Fibroblast of skin of left biceps (primary cell): Measurements from ENCODE around the gene TRPC4AP.

Experiments used
- DNase-seq, 2 experiments: peaks; one replicate each; pipeline ENCODE4 v3.0.0-alpha.2; 2013; ENCODE audit warnings: low read depth in 2 of 2

The TRPC4AP gene

GRCh38 chr20:35000922-35001595 lies 91.5 kb downstream of the TRPC4AP start:
- DNase-seq: no peak

- DNase-seq: no peak
Observed at GRCh38 chr20:35000311-35000921, 92.2 kb downstream of the TRPC4AP start.

- DNase-seq: no peak
Observed at GRCh38 chr20:34999782-35000181, 92.8 kb downstream of the TRPC4AP start.

GRCh38 chr20:34999021-34999451 lies 93.6 kb downstream of the TRPC4AP start:
- DNase-seq: no peak

- no peak for DNase-seq
Observed at GRCh38 chr20:34998331-34998950, 94.2 kb downstream of the TRPC4AP start.

- no peak for DNase-seq
Observed at GRCh38 chr20:34997774-34998173, 94.8 kb downstream of the TRPC4AP start.

- DNase-seq: no peak
Observed at GRCh38 chr20:34997131-34997561, 95.5 kb downstream of the TRPC4AP start.

GRCh38 chr20:34996243-34997028 lies 96.2 kb downstream of the TRPC4AP start:
- DNase-seq: no peak

GRCh38 chr20:34995696-34996095 lies 96.9 kb downstream of the TRPC4AP start:
- no peak for DNase-seq

GRCh38 chr20:34995192-34995591 lies 97.4 kb downstream of the TRPC4AP start:
- no peak for DNase-seq

GRCh38 chr20:34994509-34995131 lies 98.0 kb downstream of the TRPC4AP start:
- no peak for DNase-seq

- DNase-seq: no peak
Observed at GRCh38 chr20:34993941-34994508, 98.6 kb downstream of the TRPC4AP start.

- no peak for DNase-seq
Observed at GRCh38 chr20:34992751-34993417, 99.7 kb downstream of the TRPC4AP start.

GRCh38 chr20:34990661-34991214 lies 101.9 kb downstream of the TRPC4AP start:
- no peak for DNase-seq

- DNase-seq: no peak
Observed at GRCh38 chr20:34990231-34990630, 102.4 kb downstream of the TRPC4AP start.

- DNase-seq: no peak
Observed at GRCh38 chr20:34989670-34990069, 102.9 kb downstream of the TRPC4AP start.

GRCh38 chr20:34989118-34989517 lies 103.5 kb downstream of the TRPC4AP start:
- no peak for DNase-seq

- no peak for DNase-seq
Observed at GRCh38 chr20:34988191-34988540, 104.4 kb downstream of the TRPC4AP start.

GRCh38 chr20:34987288-34988190 lies 105.1 kb downstream of the TRPC4AP start:
- DNase-seq: no peak
